HG03066 (cell line): Measurements from ENCODE around the gene CTXN1.

Experiments
- ATAC-seq: cut with Tn5 transposase; IDR thresholded peaks from one replicate; pipeline ENCODE4 v1.9.1; 2021; ENCODE audit warnings: low read depth; ENCODE audit not compliant: unreplicated experiment

The CTXN1 gene

DNA sequence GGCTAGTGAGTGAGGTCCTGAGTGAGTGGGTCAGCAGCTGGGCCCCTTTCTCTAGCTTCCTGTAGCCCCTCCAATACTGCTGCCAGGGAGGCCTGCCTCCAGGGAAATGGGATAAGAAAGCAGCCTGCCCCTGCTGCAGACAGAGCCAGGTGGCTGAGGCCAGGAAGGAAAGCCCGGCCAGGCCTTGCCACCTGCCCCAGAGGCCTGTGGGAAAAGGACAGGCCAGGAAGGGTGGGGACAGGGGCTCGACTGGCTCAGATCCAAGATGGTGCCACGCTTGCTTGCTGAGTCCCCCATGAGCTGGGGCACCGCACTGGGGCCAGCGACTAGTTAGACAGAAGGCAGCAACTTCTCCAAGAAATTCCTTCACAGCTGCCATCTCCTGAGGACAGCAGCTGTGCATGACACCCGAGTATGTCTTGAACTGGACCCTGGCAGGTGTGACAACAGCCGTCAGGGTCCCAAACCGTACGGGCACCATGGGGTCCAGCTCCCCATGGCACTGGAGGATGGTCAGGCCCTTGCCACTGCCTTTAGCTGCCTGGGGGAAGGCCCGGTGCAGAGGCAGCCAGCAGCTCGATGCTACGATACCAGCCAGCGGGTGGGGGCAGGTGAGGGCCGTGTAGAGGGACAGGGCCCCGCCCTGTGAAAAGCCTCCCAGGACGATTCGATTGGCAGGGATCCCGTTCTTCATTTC lies 46.7 kb downstream of the CTXN1 start:
- no peak for ATAC-seq

DNA sequence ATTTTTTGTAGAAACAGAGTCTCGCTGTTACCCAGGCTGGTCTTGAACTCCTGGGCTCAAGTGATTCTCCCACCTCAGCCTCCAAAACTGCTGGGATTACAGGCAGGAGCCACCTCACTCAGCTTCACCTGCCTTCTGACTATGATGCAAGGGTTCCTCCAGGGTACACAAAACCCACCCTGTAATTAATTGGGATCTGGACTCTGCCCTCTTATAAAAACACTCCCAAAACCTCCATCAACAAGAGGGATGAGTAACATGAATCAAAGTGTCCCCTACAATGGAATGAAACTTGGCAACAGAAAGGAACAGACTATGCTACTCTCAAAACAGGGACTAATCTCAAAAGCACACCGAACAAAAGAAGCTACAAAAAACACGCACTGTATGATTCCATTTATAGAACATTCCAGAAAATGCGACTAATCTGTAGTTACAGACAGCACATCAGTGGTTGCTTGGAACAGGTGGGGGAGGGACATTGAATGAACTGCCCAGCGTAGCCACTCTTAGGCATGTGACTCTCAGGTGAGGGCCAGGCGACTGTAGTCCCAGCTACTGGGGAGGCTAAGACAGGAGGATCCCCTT lies 48.6 kb downstream of the CTXN1 start:
- no peak for ATAC-seq

DNA sequence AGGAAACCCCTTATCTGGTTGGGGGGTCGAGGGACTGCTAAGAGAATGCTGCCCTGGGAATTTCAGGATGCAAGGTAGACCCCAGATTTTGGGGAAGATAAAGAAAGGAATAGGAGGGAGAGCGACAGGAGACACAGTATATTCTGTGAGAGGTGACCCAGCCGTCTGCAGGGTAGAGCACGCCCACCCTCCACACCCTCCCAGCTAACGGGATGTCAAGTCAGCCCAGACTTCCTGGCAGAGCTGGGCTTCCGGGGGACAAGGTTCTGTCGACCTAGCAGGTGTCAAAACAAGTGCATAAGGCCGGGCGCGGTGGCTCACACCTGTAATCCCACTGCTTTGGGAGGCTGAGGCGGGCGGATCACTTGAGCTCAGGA lies 51.0 kb downstream of the CTXN1 start:
- ATAC-seq: no peak
